Stomach (tissue), 9 donors: ENCODE results near the gene FZR1. TPM values are rescaled to one million over a fixed set of nuclear protein-coding genes. Genes with fewer than 3 reads are reported as not detected.

ENCODE experiments used
- DNase-seq, 2 donors: peaks; one replicate each; pipeline versions ENCODE4 v3.0.0 to v3.0.0-alpha.2; 2013 to 2019
- H3K27ac ChIP-seq, 5 donors: fragments of 200-600 bp in 4 of 5; sonication (generic) in 4 of 5; one replicate each; pipeline ENCODE4 v1.5.1; 2013 to 2019; ENCODE audit warnings: mild to moderate bottlenecking in 1 of 5, moderate library complexity in 1 of 5
- H3K27me3 ChIP-seq, 3 donors: fragments of 200-600 bp; sonication (generic); one replicate each; pipeline ENCODE4 v1.5.1; 2017 to 2019; ENCODE audit warnings: mixed run types in 1 of 3
- H3K36me3 ChIP-seq, 4 donors: fragments of 200-600 bp; sonication (generic); 1 replicate in 3 of 4; 2 replicates in 1 of 4; pipeline ENCODE4 v1.5.1; 2016 to 2019
- H3K4me1 ChIP-seq, 4 donors: fragments of 200-600 bp; sonication (generic); one replicate each; pipeline ENCODE4 v1.5.1; 2016 to 2019
- H3K4me3 ChIP-seq, 4 donors: fragments of 200-600 bp; sonication (generic) in 3 of 4; one replicate each; pipeline ENCODE4 v1.5.1; 2016 to 2019; ENCODE audit warnings: mild to moderate bottlenecking in 1 of 4
- H3K9me3 ChIP-seq, 4 donors: fragments of 200-600 bp; sonication (generic); one replicate each; pipeline ENCODE4 v1.5.1; 2016 to 2019
- CTCF ChIP-seq, 7 experiments: fragments of 450-650 bp in 4 of 7; fragments of 200-600 bp in 3 of 7; sonication (generic) in 3 of 7; IDR thresholded peaks; one replicate each; pipeline ENCODE4 v1.5.1; 2016 to 2019; ENCODE audit warnings: antibody characterized with exemption in 7 of 7, control low read depth in 2 of 7, mild to moderate bottlenecking in 1 of 7
- EP300 ChIP-seq: sonication (generic); formaldehyde crosslinking; IDR thresholded peaks from one replicate; pipeline ENCODE4 v1.6.1; 2017; ENCODE audit warnings: antibody characterized with exemption
- POLR2A ChIP-seq, 4 donors: fragments of 450-650 bp; IDR thresholded peaks; one replicate each; pipeline ENCODE4 v1.6.1; 2016; ENCODE audit warnings: antibody characterized with exemption in 4 of 4, control low read depth in 2 of 4, mild to moderate bottlenecking in 1 of 4, moderate library complexity in 1 of 4
- POLR2AphosphoS5 ChIP-seq, 3 donors: sonication (generic); formaldehyde crosslinking; IDR thresholded peaks; one replicate each; pipeline ENCODE4 v1.6.1; 2016; ENCODE audit warnings: antibody characterized with exemption in 3 of 3
- WGBS, 5 donors: extraction: QIAGEN DNeasy Blood & Tissue Kit in 3 of 5; methylation state at CpG; one replicate each; pipeline versions ENCODE4 v1.1.5 to v1.1.7; 2013 to 2018; 5-methylcytosine and 5-hydroxymethylcytosine counted together
- intact Hi-C: fragments of 100-400 bp; cut with DNase I; formaldehyde crosslinking; loops from one replicate; pipeline ENCODE4 v1.15.1; 2023; ENCODE audit warnings: low total_unique reads
- polyA plus RNA-seq, 3 donors: library from polyadenylated mRNA; stranded (reverse); fragments of 200-250 nt; gene quantifications; one replicate each; pipeline ENCODE4 v1.2.3, GENCODE V29; 2013
- small RNA-seq, 4 donors: library from RNA; depleted of rRNA; stranded (forward); fragments of <200 nt; gene quantifications; one replicate each; pipeline ENCODE3, GENCODE V24; 2016
- total RNA-seq, 5 donors: library from RNA; depleted of rRNA; stranded (reverse); fragments of >200 nt; gene quantifications; one replicate each; pipeline versions ENCODE4 v1.1.0 to v1.2.3, GENCODE V29; 2014 to 2016
- donor health status: healthy with polysubstance abuse.
- donor health status: Bipolar disorder and iron deficiency.
- donor health status: healthy.

FZR1 gene
- total and polyA plus RNA-seq, 8 donors, result 9.4 to 113 (median 21.3) TPM

GRCh38 chr19:3585301-3586126, 79.4 kb downstream of the FZR1 start, which contains the start of gene GIPC3:
TSS of gene GIPC3 (plus strand) at chr19:3585478. CDS start at chr19:3585598, 120 bp downstream.
- H3K4me1 ChIP-seq, result peaks cover 14 to 26% (median 21%) of the 10 kb centered on the region in 4 donors
- H3K27me3 ChIP-seq, result peaks cover 2 to 31% (median 18%) of the 10 kb centered on the region in 3 donors
- peak within 1 kb of the TSS in 2 of 5 donors; percentile 21 to 42 for H3K27ac ChIP-seq
- peak in 1 of 2 donors; percentile 26 for DNase-seq
- no peaks in the 10 kb centered on the region for H3K9me3 ChIP-seq
- H3K36me3 ChIP-seq, result no peaks in the 10 kb centered on the region
- intact Hi-C loops, result no loop called here
- H3K4me3 ChIP-seq, result peak within 1 kb of the TSS; percentile 27 to 47 (median 37)
- TF ChIP-seq POLR2AphosphoS5 (IDR thresholded peaks at IDR 0.05) (no peak), EP300 (no peak), POLR2A (IDR thresholded peaks at IDR 0.05) (no peak), CTCF (IDR thresholded peaks at IDR 0.05) (no peak)
- 2 to 30% (median 7%) methylated on average over 2 to 78 of the region's 84 CpGs for WGBS, 5 donors

GRCh38 chr19:3586127-3586626, 80.1 kb downstream of the FZR1 start:
- intact Hi-C loops, result no loop called here
- H3K27me3 ChIP-seq, result peaks cover 2 to 31% (median 18%) of the 10 kb centered on the region in 3 donors
- H3K27ac ChIP-seq, result peak overlapping the region in 1 of 5 donors; percentile 42
- peaks cover 14 to 23% (median 21%) of the 10 kb centered on the region in 4 donors for H3K4me1 ChIP-seq
- H3K4me3 ChIP-seq, result peak overlapping the region; percentile 27 to 47 (median 37)
- WGBS, 5 donors, result 25 to 58% (median 27%) methylated on average over 10 to 16 of the region's 16 CpGs
- no peaks in the 10 kb centered on the region for H3K9me3 ChIP-seq
- peak in 1 of 2 donors; percentile 39 for DNase-seq
- TF ChIP-seq CTCF (IDR thresholded peaks at IDR 0.05), result peak in 2 of 7 experiments; percentile 39 to 40
- no peak for TF ChIP-seq EP300
- no peaks in the 10 kb centered on the region for H3K36me3 ChIP-seq

GRCh38 chr19:3586707-3587346, 80.7 kb downstream of the FZR1 start:
- peaks cover 14 to 23% (median 21%) of the 10 kb centered on the region in 4 donors for H3K4me1 ChIP-seq
- peaks cover 2 to 31% (median 18%) of the 10 kb centered on the region in 3 donors for H3K27me3 ChIP-seq
- TF ChIP-seq EP300 (no peak), POLR2A (IDR thresholded peaks at IDR 0.05) (no peak), POLR2AphosphoS5 (IDR thresholded peaks at IDR 0.05) (no peak), CTCF (IDR thresholded peaks at IDR 0.05) (no peak)
- DNase-seq, result peak; percentile 34 to 75
- peak overlapping the region in 1 of 5 donors; percentile 44 for H3K27ac ChIP-seq
- intact Hi-C loops, result no loop called here
- H3K36me3 ChIP-seq, result no peaks in the 10 kb centered on the region
- 43 to 66% (median 55%) methylated on average over 17 to 31 of the region's 31 CpGs for WGBS, 5 donors
- no peaks in the 10 kb centered on the region for H3K9me3 ChIP-seq
- H3K4me3 ChIP-seq, result no peak overlapping the region

Small RNAs within 50 kb of the gene (small RNA-seq; reads per million reads assigned to genes)
- gene AC005786.1 (0 reads per million in 4 donors), gene RF00212 (0 reads per million in 4 donors)

Other genes starting within 250 kb of the FZR1 start
- gene NFIC, start 139.7 kb upstream of the FZR1 start, total RNA-seq, result 100 to 1,000 TPM in 2 of 5 donors, 10 to 100 TPM in 3; 32.3 to 251 (median 94.2) TPM
- gene NFIC, start 139.7 kb upstream of the FZR1 start, polyA plus RNA-seq, result 10 to 100 TPM; 16.7 to 61.5 (median 34.2) TPM
- 100 to 1,000 TPM in 1 of 5 donors, 10 to 100 TPM in 1, 1 to 10 TPM in 2, not detected in 1; 1.4 to 178 (median 38.3) TPM for gene SMIM24, start 25.8 kb upstream of the FZR1 start, total RNA-seq
- 100 to 1,000 TPM in 1 of 3 donors, 10 to 100 TPM in 2; 14.1 to 116 (median 68.7) TPM for gene SMIM24, start 25.8 kb upstream of the FZR1 start, polyA plus RNA-seq
- not detected for gene SMIM44, start 22.9 kb upstream of the FZR1 start, total RNA-seq
- 1 to 10 TPM in 1 of 3 donors, not detected in 2; 2.7 TPM for gene SMIM44, start 22.9 kb upstream of the FZR1 start, polyA plus RNA-seq
- 10 to 100 TPM in 2 of 5 donors, 1 to 10 TPM in 1, under 1 TPM in 1, not detected in 1; 0.45 to 21.7 (median 11.1) TPM for gene DOHH, start 5.6 kb upstream of the FZR1 start, total RNA-seq
- gene DOHH, start 5.6 kb upstream of the FZR1 start, polyA plus RNA-seq, result 10 to 100 TPM; 10.7 to 14.1 (median 13.6) TPM
- not detected for gene TEKTIP1, start 32.9 kb downstream of the FZR1 start, total RNA-seq
- gene TEKTIP1, start 32.9 kb downstream of the FZR1 start, polyA plus RNA-seq, result under 1 TPM in 2 of 3 donors, not detected in 1; 0.28 to 1.00 TPM
- 10 to 100 TPM in 4 of 5 donors, under 1 TPM in 1; 0.58 to 96.4 (median 62.5) TPM for gene MFSD12, start 51.3 kb downstream of the FZR1 start, total RNA-seq
- 10 to 100 TPM in 2 of 3 donors, 1 to 10 TPM in 1; 8.2 to 35.6 (median 34.1) TPM for gene MFSD12, start 51.3 kb downstream of the FZR1 start, polyA plus RNA-seq
- gene HMG20B, start 66.6 kb downstream of the FZR1 start, total RNA-seq, result 100 to 1,000 TPM in 3 of 5 donors, 10 to 100 TPM in 2; 39.8 to 638 (median 160) TPM
- gene HMG20B, start 66.6 kb downstream of the FZR1 start, polyA plus RNA-seq, result 100 to 1,000 TPM in 1 of 3 donors, 10 to 100 TPM in 2; 79.5 to 103 (median 80.6) TPM
- gene GIPC3, start 79.2 kb downstream of the FZR1 start, total RNA-seq, result 1 to 10 TPM in 1 of 5 donors, not detected in 4; 2.9 TPM
- gene GIPC3, start 79.2 kb downstream of the FZR1 start, polyA plus RNA-seq, result 1 to 10 TPM in 2 of 3 donors, under 1 TPM in 1; 0.75 to 2.0 (median 1.1) TPM
- gene TBXA2R, start 100.6 kb downstream of the FZR1 start, total RNA-seq, result 1 to 10 TPM in 1 of 5 donors, under 1 TPM in 1, not detected in 3; 0.37 to 1.0 TPM
- 1 to 10 TPM in 2 of 3 donors, under 1 TPM in 1; 0.50 to 2.6 (median 1.2) TPM for gene TBXA2R, start 100.6 kb downstream of the FZR1 start, polyA plus RNA-seq
- gene CACTIN, start 120.5 kb downstream of the FZR1 start, total RNA-seq, result 100 to 1,000 TPM in 1 of 5 donors, 10 to 100 TPM in 3, 1 to 10 TPM in 1; 9.8 to 180 (median 19.4) TPM
- gene CACTIN, start 120.5 kb downstream of the FZR1 start, polyA plus RNA-seq, result 10 to 100 TPM; 10.2 to 13.9 (median 12.4) TPM
- 100 to 1,000 TPM in 1 of 5 donors, 10 to 100 TPM in 4; 15.1 to 164 (median 36.8) TPM for gene PIP5K1C, start 194.2 kb downstream of the FZR1 start, total RNA-seq
- 10 to 100 TPM in 2 of 3 donors, 1 to 10 TPM in 1; 8.6 to 18.5 (median 12.5) TPM for gene PIP5K1C, start 194.2 kb downstream of the FZR1 start, polyA plus RNA-seq
- gene TJP3, start 202.1 kb downstream of the FZR1 start, total RNA-seq, result 100 to 1,000 TPM in 2 of 5 donors, 10 to 100 TPM in 3; 31.9 to 204 (median 95.1) TPM
- gene TJP3, start 202.1 kb downstream of the FZR1 start, polyA plus RNA-seq, result 10 to 100 TPM; 62.3 to 96.1 (median 93.1) TPM